GM18858 (cell line): ENCODE data around the gene HSPA14.
"Not testable (repeated sequence)": the region's sequence is repeated elsewhere in the genome, so short reads cannot be mapped to it uniquely, and the experiment has no call there.

Source experiments
- ATAC-seq: cut with Tn5 transposase; IDR thresholded peaks from one replicate; pipeline ENCODE4 v1.9.1; 2021; ENCODE audit not compliant: unreplicated experiment

Gene HSPA14

DNA sequence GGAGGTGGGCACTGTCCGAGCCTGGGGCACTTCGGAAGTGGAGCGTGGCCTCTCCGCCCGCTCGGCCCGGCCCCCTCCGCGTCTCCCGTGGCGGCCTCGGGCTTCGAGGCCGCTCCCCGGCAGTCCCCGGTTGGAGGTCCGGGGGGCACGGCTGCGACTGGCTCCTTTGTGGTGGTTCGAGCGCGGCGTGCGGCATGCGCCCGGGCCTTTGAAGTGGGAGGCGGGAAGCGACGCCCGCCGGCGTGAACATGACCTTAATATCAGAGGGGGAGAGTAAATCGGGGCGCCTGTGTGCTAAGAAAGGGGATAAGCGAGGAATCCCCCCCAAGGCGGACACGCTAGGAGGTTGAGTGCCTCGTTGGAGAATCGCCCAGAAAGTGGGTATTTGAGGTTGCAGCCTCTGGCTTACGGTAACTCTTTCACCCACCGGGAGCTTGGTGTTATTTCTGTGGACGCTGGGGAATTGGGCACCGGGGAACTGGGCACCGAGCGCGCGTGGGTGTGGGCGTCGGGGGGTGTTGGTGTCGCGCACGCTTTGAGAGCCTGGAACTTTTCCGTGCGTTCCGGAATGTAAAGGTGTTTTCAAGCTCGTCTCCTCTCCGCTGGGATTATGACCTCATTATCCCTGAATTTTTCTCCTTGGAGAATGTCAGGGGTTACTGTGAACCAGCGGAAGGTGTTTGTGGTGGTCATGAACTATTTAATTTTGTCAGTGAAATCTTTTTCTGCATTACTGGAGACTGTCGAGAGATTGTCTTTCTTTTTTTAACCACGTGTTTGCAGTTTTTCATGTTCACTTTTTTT, 41.2 kb downstream of the HSPA14 start:
- peak; percentile 7 for ATAC-seq

DNA sequence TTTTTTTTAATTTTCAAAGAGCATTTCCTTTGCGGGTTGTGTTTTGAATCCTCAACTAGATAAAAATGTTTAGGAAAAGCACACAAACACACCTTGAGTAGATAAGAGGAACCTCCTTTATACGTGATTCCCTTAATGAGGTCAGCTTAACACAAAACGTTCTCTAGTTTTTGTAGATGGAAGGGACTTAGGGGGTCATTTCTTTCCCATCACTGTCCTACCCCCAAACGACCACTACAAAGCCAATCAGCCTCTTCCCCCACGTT, 41.8 kb downstream of the HSPA14 start:
- no peak for ATAC-seq

DNA sequence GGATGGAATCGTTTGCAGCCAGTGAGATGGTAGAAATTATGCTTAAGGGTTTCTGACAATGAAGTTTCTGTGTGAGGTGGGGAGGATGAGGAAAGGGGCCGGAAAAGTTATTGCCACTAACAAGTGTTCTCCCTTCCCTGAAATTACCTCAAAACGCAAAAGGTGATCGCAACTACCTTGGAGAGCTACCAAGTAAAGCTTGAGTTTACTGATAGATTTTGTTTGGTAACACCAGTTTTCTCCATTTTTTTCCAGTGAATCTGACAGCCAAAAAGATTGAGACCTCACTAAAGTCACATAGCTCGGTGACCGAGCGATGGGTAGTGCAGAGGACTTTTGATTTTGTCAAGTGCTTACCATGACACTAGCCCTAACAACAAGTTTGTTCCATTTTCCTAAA, 42.1 kb downstream of the HSPA14 start:
- no peak for ATAC-seq

DNA sequence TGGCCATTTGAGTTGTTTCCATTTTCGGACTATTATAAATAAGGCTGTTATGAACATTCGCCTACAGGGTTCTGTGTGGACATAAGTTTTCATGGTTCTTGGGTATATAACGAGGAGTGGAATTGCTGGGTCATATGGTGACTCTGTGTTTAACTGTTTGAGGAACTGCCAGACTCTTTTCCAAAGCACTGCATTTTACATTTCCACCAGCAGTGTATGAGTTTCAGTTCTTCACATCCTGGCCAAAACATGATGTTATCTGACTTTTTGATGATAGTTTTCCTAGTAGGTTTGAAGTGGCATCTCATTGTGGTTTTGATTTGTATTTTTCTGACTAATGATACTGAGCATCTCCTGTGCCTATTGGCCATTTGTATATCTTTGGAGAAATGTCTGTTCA, 46.0 kb downstream of the HSPA14 start:
- no peak for ATAC-seq

DNA sequence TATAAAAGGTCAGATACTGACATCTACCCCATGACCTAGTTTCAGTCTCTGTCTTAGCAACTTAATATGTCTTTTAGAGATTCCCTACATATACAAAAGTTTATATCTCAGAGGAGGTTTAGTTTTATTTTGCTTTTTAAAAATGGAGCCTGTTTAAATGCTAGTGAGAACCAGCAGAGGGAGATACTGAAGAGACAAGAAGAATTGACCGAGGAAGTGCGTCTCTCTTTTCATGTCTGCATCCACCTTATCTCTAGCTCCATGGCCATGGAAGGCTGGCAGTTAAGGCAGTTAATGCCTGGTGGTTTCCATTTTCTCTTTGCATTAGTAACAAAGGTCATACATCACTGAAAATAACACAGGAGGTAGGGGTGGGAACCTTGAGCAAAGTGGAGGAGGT, 51.2 kb downstream of the HSPA14 start:
- no peak for ATAC-seq

DNA sequence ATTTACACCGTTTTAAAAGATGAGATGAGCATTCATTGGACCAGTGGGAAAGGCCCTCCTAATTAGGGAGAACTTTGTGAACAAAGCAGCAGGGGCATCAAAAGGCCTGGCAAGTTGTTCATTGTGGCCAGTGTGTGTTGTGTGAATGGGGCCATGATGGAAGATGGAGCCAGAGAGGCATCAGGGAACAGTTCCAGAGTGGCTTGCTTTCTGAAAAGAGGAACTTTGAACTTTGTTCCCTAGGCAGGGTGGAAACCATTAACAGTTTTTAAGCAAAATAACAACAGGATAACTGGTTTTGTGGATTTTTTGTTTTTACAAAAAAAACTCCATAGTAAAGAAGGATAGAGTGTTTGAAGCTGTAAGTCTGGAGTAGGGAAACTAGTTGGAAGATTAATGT, 53.0 kb downstream of the HSPA14 start:
- ATAC-seq = no peak

DNA sequence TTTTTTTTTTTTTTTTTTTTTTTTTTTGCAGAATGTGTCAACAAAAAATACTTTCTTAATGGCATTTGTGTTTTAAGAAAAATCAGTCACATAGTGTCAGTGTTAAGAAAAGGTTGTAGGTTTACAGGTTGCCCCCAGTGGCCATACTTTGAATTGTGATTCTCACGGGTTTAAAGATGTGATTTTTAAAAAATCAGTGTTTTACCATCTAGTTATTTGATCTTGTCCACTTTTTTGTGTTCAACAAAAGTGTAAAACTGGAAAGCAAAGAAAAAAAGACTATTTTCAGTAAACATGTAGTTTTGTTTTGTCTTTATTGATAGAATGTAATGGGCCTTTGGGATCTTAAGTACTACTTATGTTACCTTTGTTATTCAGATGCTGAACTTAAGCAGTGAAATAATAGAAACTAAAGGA, 66.2 kb downstream of the HSPA14 start:
- no peak for ATAC-seq

DNA sequence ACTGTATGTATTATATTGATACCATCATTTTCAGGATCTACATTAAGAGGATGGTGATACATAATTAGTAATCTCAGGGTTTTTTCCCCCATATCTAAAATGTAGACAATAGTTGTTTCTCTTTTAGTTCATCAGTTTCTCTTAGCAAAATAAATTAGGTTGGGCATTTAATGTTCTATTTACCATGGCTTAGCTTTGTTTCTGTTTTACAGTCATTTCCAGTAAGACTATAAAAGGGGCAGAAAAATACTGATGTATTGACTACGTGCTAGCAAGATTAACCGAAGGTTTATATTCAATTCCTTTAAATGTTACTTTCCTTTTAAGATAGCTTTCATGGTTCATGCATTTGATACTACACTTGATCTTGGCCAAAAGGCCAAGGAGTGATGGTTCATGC, 66.8 kb downstream of the HSPA14 start:
- no peak for ATAC-seq

DNA sequence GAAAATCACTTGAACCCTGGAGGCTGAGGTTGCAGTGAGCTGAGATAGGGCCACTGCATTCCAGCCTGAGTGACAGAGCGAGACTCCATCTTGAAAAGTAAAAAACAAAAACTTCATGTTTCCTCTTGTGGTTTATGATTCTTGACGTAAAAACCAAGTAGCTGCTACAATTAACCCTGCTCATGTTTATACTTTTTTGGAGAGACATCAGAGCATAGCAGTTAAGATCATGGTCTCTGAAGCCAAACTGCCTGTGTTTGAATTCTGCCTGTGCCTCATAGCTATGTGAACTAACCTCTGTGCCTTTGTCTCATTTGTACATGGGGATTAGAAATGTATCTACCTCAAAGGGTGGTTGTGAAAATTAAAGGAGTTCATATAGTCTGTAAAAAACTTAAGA, 67.8 kb downstream of the HSPA14 start:
- ATAC-seq = no peak

DNA sequence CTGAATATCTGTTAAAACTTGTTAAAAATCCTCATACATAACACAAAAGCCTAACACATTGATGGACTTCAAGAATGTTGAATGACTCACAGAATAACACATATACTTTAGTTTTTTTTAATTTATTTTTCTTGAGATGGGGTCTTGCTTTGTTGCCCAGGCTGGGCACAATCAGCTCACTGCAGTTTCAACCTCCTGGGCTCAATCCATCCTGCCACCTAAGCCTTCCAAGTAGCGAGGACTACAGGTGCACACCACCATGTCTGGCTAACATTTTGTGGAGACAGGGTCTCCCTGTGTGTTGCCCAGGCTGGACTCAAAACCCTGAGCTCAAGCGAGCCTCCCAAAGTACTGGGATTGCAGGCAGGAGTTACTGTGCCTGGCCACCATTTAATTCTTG, 68.7 kb downstream of the HSPA14 start:
- ATAC-seq = no peak

DNA sequence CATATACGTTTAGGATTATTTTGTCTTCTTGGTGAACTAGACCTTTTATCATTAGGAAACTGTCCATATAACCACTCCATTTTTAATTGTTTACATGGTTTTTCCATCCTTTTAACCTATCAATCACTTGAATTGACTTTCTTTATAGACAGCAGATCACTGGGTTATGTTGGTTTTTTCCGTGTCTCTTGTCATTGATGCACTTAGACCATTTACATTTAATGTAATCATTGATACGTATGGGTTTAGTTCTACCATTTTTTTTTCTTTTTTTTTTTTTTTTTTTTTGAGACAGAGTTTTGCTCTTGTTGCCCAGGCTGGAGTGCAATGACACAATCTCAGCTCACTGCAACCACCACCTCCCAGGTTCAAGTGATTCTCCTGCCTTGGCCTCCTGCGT, 69.5 kb downstream of the HSPA14 start:
- ATAC-seq = not testable (repeated sequence)

DNA sequence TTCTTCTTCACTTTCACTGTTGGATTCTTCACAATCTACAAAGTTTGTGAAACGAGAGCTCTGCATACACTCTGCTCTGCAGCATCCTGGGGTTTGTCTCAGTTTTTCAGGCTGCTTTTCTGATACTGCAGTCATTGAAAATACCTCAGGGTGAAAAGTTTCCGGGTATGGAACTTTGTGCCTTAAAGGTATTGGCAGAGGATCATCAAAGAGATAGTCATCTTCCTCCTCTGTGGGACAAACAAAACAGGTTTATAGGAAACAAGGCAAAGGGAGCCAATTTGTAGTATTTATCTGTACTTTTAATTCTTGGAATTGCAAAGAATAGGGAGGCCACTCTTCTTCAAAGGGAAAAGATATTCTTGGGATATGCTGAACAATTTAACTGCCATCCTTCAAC, 71.0 kb downstream of the HSPA14 start:
- no peak for ATAC-seq

DNA sequence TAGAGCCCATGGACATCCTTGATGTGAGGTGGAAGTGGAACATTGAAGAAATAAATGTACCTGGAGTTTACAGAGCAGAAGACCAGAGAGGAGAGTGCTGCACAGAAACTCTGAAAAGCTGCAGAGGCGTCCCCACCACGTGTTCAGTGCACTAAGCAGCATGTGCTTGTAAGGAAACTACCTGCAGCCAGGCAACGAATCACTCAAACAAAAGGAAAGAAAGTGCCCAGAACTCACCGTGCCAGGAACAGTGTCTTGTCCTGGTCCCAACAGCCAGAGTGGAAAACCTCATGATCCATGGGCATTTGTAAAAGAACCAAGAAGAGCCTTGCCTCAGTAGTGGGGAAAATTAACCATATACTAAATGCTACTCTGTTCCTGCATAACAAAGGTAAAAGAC, 72.8 kb downstream of the HSPA14 start:
- ATAC-seq = no peak

DNA sequence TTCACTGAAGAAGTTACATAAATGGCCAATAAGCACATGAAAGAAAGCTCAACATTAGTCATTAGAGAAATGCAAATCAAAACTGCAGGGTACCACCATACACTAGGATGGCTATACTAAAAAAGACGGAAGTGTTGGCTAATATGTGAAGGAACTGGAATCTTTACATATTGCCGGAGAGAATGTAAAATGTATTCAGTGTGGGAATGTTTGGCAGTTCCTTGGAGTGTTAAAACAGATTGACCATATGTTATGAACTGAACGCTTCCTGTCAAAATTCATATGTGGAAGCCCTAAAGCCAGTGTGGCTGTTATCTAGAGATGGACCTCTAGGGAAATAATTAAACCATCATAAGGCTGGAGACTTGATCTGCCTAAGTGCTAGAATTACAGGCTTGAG, 73.7 kb downstream of the HSPA14 start:
- ATAC-seq = no peak

DNA sequence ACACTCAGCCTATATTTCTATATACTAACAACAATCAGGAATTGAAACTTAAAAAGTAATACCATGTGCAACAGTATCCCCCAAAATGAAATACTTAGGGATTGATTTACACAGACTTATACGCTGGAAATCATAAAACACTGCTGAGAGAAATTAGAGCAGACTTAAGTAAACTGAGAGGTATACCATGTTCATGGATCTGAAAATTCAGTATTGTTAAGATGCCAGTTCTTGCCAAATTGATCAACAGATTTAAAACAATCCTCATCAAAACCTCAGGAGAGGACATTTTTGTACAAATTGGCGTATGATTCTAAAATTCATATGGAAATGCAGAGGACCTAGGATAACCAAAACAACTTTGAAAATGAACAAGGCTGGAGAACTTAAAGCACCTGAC, 78.5 kb downstream of the HSPA14 start:
- ATAC-seq = no peak

DNA sequence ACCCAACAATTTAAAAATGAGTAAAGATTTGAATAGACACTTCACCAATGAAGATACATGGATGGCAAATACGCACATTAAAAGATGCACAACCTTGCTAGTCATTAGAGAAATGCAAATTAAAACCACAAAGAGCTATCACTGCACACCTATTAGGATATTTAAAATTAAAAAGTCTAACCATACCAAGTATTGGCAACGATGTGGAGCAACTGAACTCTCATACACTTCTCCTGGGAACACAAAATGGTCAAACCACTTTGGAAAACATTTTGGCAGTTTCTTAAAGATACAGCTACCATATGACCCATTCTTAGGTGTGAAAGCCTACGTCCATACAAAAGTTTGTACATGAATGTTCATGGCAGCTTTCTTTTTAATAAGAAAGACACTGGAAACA, 79.7 kb downstream of the HSPA14 start:
- no peak for ATAC-seq

DNA sequence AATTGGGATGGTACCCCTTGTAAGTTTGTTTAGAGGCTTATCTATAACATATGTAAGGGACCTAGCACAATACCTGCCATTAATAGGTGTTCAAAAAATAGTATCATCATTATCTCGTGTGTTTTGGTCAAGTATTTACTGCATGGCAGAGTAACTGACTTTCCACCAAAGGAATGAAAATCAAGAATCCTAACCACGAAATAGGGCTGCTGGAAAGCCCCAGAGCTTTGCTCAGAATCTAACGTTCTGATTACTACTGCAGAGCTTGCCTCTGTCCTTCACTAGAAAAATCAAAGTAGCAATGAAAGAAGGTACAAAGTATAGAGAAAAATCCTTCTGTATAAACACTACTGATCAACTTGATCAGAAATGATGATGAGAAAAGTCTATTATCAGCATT, 80.9 kb downstream of the HSPA14 start:
- ATAC-seq = no peak
